GM23338 (cell line): ENCODE results near the gene RAD51B. TPM values are rescaled to one million over a fixed set of nuclear protein-coding genes. Genes with fewer than 3 reads are reported as not detected.

Experiments
- ATAC-seq: fragments of 200-7000 bp; cut with Tn5 transposase; 3 replicates; pipeline ENCODE4 v1.9.1; 2020
- DNase-seq: peaks from one replicate; pipeline ENCODE4 v3.0.0-alpha.2; 2015; ENCODE audit warnings: low spot score
- H2AFZ ChIP-seq: fragments of 200-600 bp; sonication (generic); 2 replicates; pipeline ENCODE4 v1.8.0; 2016; ENCODE audit warnings: antibody characterized with exemption, mild to moderate bottlenecking, moderate library complexity
- H3F3A ChIP-seq: fragments of 200-600 bp; sonication (generic); replicated peaks from 2 replicates; pipeline ENCODE4 v1.8.0; 2017; ENCODE audit warnings: antibody characterized with exemption, mixed run types, low read depth
- H3K27ac ChIP-seq: fragments of 200-600 bp; sonication (generic); 2 replicates; pipeline ENCODE4 v1.6.1; 2016; ENCODE audit warnings: low read depth
- H3K27me3 ChIP-seq: fragments of 200-600 bp; sonication (generic); 2 replicates; pipeline ENCODE4 v1.8.0; 2016; ENCODE audit warnings: mild to moderate bottlenecking, mixed run types, moderate library complexity; ENCODE audit not compliant: insufficient read depth
- H3K36me3 ChIP-seq: fragments of 200-600 bp; sonication (generic); 2 replicates; pipeline ENCODE4 v1.8.0; 2016; ENCODE audit warnings: mild to moderate bottlenecking; ENCODE audit not compliant: insufficient read depth
- H3K4me1 ChIP-seq: fragments of 200-600 bp; sonication (generic); 2 replicates; pipeline ENCODE4 v1.8.0; 2016; ENCODE audit warnings: mild to moderate bottlenecking, moderate library complexity; ENCODE audit not compliant: insufficient read depth
- H3K4me2 ChIP-seq: fragments of 200-600 bp; sonication (generic); 2 replicates; pipeline ENCODE4 v1.7.1; 2017; ENCODE audit warnings: mixed run types
- H3K4me3 ChIP-seq: fragments of 200-600 bp; sonication (generic); 2 replicates; pipeline ENCODE4 v1.6.1; 2016; ENCODE audit warnings: mixed run types
- H3K79me2 ChIP-seq: fragments of 200-600 bp; sonication (generic); replicated peaks from 2 replicates; pipeline ENCODE4 v1.8.0; 2017; ENCODE audit warnings: mild to moderate bottlenecking; ENCODE audit not compliant: insufficient read depth
- H3K9me2 ChIP-seq: fragments of 200-600 bp; sonication (generic); 2 replicates; pipeline ENCODE4 v1.8.0; 2017; ENCODE audit not compliant: insufficient read depth
- H4K20me1 ChIP-seq: fragments of 200-600 bp; sonication (generic); replicated peaks from 2 replicates; pipeline ENCODE4 v1.8.0; 2017; ENCODE audit warnings: mild to moderate bottlenecking; ENCODE audit not compliant: insufficient read depth
- H3K27ac Mint-ChIP-seq: 2 replicates; pipeline ENCODE4 v1.8.0; 2020; ENCODE audit warnings: inconsistent platforms, mild to moderate bottlenecking, moderate library complexity, mixed read lengths
- H3K27me3 Mint-ChIP-seq: 3 replicates; pipeline ENCODE4 v1.8.0; 2022; ENCODE audit warnings: low read depth, mild to moderate bottlenecking, moderate library complexity, mixed read lengths, inconsistent platforms; ENCODE audit not compliant: insufficient read depth, poor library complexity
- H3K36me3 Mint-ChIP-seq: 3 replicates; pipeline ENCODE4 v1.8.0; 2021; ENCODE audit warnings: low read depth, mild to moderate bottlenecking, inconsistent platforms, moderate library complexity, mixed read lengths
- H3K4me1 Mint-ChIP-seq: 3 replicates; pipeline ENCODE4 v1.8.0; 2020; ENCODE audit warnings: mild to moderate bottlenecking, inconsistent platforms, mixed read lengths
- H3K4me3 Mint-ChIP-seq: 3 replicates; pipeline ENCODE4 v1.8.0; 2021; ENCODE audit warnings: moderate library complexity, mild to moderate bottlenecking, inconsistent platforms, mixed read lengths
- H3K9me3 Mint-ChIP-seq: 3 replicates; pipeline ENCODE4 v1.8.0; 2020; ENCODE audit warnings: moderate library complexity, mild to moderate bottlenecking, inconsistent platforms, mixed read lengths
- CREB1 ChIP-seq: fragments of 250-450 bp; sonication (Bioruptor Pico); IDR thresholded peaks from 2 replicates; pipeline ENCODE4 v1.5.0; 2020; ENCODE audit warnings: low read depth, mild to moderate bottlenecking, moderate library complexity
- CTCF ChIP-seq, 2 experiments: fragments of 200-600 bp in 1 of 2; sonication (generic) in 1 of 2; conservative IDR thresholded peaks; 2 replicates each; pipeline versions ENCODE4 v1.5.1 to v1.6.1; 2016 to 2017; ENCODE audit warnings: antibody characterized with exemption in 2 of 2, low read depth in 2 of 2, mild to moderate bottlenecking in 2 of 2, moderate library complexity in 1 of 2
- EZH2 ChIP-seq: fragments of 200-600 bp; sonication (generic); IDR thresholded peaks from one replicate; pipeline ENCODE4 v1.8.0; 2017; ENCODE audit warnings: antibody characterized with exemption, mild to moderate bottlenecking, low read depth; ENCODE audit not compliant: unreplicated experiment
- EZH2phosphoT487 ChIP-seq: fragments of 200-600 bp; sonication (generic); IDR thresholded peaks from one replicate; pipeline ENCODE4 v1.8.1; 2018; ENCODE audit warnings: antibody characterized with exemption; ENCODE audit not compliant: unreplicated experiment
- JUNB ChIP-seq: IDR thresholded peaks from one replicate; pipeline ENCODE4 v1.6.1; 2016; ENCODE audit warnings: antibody characterized with exemption; ENCODE audit not compliant: unreplicated experiment
- NANOG ChIP-seq: IDR thresholded peaks from 2 replicates; pipeline ENCODE4 v1.6.1; 2016; ENCODE audit warnings: antibody characterized with exemption, borderline replicate concordance
- POLR2AphosphoS5 ChIP-seq: IDR thresholded peaks from 2 replicates; pipeline ENCODE4 v1.6.1; 2016; ENCODE audit warnings: antibody characterized with exemption, low read depth
- STAT1 ChIP-seq: IDR thresholded peaks from one replicate; pipeline ENCODE4 v1.6.1; 2016; ENCODE audit warnings: antibody characterized with exemption; ENCODE audit not compliant: unreplicated experiment
- ZNF114 ChIP-seq: fragments of 250-450 bp; sonication (Bioruptor Pico); IDR thresholded peaks from 2 replicates; pipeline ENCODE4 v1.5.0; 2020; ENCODE audit warnings: mild to moderate bottlenecking, moderate library complexity
- ZNF331 ChIP-seq: fragments of 250-450 bp; sonication (Bioruptor Pico); IDR thresholded peaks from 2 replicates; pipeline ENCODE4 v1.5.0; 2020; ENCODE audit warnings: low read depth, mild to moderate bottlenecking, moderate library complexity
- ZNF462 ChIP-seq: fragments of 250-450 bp; sonication (Bioruptor Pico); IDR thresholded peaks from 2 replicates; pipeline ENCODE4 v1.5.0; 2020; ENCODE audit warnings: mild to moderate bottlenecking, moderate library complexity
- polyA plus RNA-seq: library from polyadenylated mRNA; unstranded; fragments of >200 nt; fragmentation: Nextera tagmentation; extraction: Ambion mirVana; gene quantifications from 2 replicates; pipeline ENCODE4 v1.2.1, GENCODE V29; 2016
- total RNA-seq: library from RNA; depleted of rRNA; stranded (reverse); fragments of >200 nt; shearing (Covaris generic); gene quantifications from 2 replicates; pipeline ENCODE4 v1.2.3, GENCODE V29; 2014
- TF ChIP-seq, protein P1 (sequence below): IDR thresholded peaks from one replicate; pipeline ENCODE4 v1.6.1; 2018; ENCODE audit warnings: antibody characterized with exemption; ENCODE audit not compliant: unreplicated experiment

Gene RAD51B
- total and polyA plus RNA-seq, 2 experiments from 2014 or later, result 15.7 to 29.1 TPM

- Histone ChIP-seq H2AFZ (no peak overlapping the region), H3K27me3 (no peaks in the 10 kb centered on the region), H3K27ac (no peak overlapping the region; the same call in 1 of the 2 replicates), H3K4me3 (no peak overlapping the region), H3K9me2 (peaks cover 4% of the 10 kb centered on the region; the same call in 1 of the 2 replicates), H3K36me3 (no peaks in the 10 kb centered on the region), H3F3A (no peaks in the 10 kb centered on the region), H3K4me1 (peaks cover 24% of the 10 kb centered on the region), H3K79me2 (no peaks in the 10 kb centered on the region), H4K20me1 (no peaks in the 10 kb centered on the region), H3K4me2 (no peak overlapping the region)
- Mint-ChIP-seq H3K27ac (no peak overlapping the region), H3K27me3 (peaks cover 12% of the 10 kb centered on the region), H3K4me3 (no peak overlapping the region), H3K9me3 (peaks cover 8% of the 10 kb centered on the region; the same call in 2 of the 3 replicates), H3K4me1 (peaks cover 43% of the 10 kb centered on the region), H3K36me3 (no peaks in the 10 kb centered on the region; the same call in 1 of the 3 replicates)
- ATAC-seq (no peak), DNase-seq (no peak)
- TF ChIP-seq JUNB (no peak), EZH2phosphoT487 (no peak), EZH2 (no peak), CREB1 (CRISPR knock-in tag) (no peak), NANOG (no peak), ZNF462 (CRISPR knock-in tag) (no peak), STAT1 (no peak), ZNF331 (CRISPR knock-in tag) (no peak), ZNF114 (no peak), POLR2AphosphoS5 (no peak), CTCF (conservative IDR thresholded peaks at IDR 0.05; ENCODE audit: low read depth in 2 of 2) (no peak)
- TF ChIP-seq, protein P1, sequence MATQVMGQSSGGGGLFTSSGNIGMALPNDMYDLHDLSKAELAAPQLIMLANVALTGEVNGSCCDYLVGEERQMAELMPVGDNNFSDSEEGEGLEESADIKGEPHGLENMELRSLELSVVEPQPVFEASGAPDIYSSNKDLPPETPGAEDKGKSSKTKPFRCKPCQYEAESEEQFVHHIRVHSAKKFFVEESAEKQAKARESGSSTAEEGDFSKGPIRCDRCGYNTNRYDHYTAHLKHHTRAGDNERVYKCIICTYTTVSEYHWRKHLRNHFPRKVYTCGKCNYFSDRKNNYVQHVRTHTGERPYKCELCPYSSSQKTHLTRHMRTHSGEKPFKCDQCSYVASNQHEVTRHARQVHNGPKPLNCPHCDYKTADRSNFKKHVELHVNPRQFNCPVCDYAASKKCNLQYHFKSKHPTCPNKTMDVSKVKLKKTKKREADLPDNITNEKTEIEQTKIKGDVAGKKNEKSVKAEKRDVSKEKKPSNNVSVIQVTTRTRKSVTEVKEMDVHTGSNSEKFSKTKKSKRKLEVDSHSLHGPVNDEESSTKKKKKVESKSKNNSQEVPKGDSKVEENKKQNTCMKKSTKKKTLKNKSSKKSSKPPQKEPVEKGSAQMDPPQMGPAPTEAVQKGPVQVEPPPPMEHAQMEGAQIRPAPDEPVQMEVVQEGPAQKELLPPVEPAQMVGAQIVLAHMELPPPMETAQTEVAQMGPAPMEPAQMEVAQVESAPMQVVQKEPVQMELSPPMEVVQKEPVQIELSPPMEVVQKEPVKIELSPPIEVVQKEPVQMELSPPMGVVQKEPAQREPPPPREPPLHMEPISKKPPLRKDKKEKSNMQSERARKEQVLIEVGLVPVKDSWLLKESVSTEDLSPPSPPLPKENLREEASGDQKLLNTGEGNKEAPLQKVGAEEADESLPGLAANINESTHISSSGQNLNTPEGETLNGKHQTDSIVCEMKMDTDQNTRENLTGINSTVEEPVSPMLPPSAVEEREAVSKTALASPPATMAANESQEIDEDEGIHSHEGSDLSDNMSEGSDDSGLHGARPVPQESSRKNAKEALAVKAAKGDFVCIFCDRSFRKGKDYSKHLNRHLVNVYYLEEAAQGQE, result no peak
These were observed 765.2 kb downstream of the RAD51B start for GRCh38 chr14:68584786-68585185.
